ENCODE data around the gene ZBTB21.

The ZBTB21 gene

DNA sequence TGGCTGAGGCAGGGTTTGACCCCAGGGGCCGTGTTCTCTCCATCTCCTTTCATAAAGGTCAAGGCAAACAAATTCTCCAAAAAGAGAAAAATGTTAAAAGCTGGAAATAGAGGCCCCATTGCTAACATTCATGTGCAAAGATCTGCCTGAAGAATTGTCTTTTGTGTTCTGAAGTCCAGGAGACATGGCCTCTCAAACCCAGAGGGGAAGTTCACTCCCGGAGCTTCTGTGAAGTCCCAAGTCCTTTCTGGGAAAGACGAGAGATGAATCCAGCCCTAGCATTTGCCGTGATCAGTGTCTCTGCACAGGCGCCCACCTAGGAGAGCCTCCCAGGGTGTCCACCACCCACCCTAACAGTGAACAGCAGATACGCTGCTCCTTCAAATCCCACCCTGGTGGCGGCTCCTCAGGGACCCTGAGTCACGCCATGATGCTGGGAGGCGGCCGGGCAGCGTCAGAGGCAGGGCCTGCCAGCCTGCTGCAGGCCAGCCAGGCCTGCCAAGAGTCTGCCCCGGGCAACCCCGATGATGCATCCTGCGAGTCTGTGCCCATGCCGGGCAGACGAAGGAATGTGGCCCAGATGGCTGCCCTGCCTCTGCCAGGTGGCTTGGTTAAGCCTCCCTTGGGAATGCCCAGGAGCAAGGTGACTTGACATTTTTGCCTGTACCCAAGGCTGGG, 51.1 kb downstream of the ZBTB21 start:
- TF ChIP-seq, protein P1, sequence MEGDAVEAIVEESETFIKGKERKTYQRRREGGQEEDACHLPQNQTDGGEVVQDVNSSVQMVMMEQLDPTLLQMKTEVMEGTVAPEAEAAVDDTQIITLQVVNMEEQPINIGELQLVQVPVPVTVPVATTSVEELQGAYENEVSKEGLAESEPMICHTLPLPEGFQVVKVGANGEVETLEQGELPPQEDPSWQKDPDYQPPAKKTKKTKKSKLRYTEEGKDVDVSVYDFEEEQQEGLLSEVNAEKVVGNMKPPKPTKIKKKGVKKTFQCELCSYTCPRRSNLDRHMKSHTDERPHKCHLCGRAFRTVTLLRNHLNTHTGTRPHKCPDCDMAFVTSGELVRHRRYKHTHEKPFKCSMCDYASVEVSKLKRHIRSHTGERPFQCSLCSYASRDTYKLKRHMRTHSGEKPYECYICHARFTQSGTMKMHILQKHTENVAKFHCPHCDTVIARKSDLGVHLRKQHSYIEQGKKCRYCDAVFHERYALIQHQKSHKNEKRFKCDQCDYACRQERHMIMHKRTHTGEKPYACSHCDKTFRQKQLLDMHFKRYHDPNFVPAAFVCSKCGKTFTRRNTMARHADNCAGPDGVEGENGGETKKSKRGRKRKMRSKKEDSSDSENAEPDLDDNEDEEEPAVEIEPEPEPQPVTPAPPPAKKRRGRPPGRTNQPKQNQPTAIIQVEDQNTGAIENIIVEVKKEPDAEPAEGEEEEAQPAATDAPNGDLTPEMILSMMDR (IDR thresholded peaks at IDR 0.05; ENCODE audit: low read depth, low read length): no peak
- no peak for TF ChIP-seq EZH2phosphoT487 (IDR thresholded peaks at IDR 0.05; ENCODE audit: low read depth)
- H3K79me2 ChIP-seq (ENCODE audit: low read length): no peaks in the 10 kb centered on the region
- H3K36me3 ChIP-seq (replicated peaks; ENCODE audit: low read depth, low read length): no peaks in the 10 kb centered on the region
- H3K4me1 ChIP-seq (ENCODE audit: low read length): peaks cover 2% of the 10 kb centered on the region; the same call in 1 of the 2 replicates
- no peaks in the 10 kb centered on the region for H3K9me3 ChIP-seq (ENCODE audit: insufficient read depth, low read length)
- no peaks in the 10 kb centered on the region for H4K20me1 ChIP-seq (ENCODE audit: insufficient read depth, low read length)
- H3K4me2 ChIP-seq (ENCODE audit: low read length): no peak overlapping the region
- no peak overlapping the region for H2AFZ ChIP-seq (ENCODE audit: low read depth, low read length)
- H3K9ac ChIP-seq (ENCODE audit: low read length): no peak overlapping the region
- H3K27ac ChIP-seq (ENCODE audit: low read length): no peak overlapping the region
- H3K27me3 ChIP-seq (ENCODE audit: low read depth, low read length): 0 out of 2 replicates have a peak, but pooled peaks cover 6% of the 10 kb centered on the region
- H3K4me3 ChIP-seq (ENCODE audit: low read length): no peak overlapping the region

DNA sequence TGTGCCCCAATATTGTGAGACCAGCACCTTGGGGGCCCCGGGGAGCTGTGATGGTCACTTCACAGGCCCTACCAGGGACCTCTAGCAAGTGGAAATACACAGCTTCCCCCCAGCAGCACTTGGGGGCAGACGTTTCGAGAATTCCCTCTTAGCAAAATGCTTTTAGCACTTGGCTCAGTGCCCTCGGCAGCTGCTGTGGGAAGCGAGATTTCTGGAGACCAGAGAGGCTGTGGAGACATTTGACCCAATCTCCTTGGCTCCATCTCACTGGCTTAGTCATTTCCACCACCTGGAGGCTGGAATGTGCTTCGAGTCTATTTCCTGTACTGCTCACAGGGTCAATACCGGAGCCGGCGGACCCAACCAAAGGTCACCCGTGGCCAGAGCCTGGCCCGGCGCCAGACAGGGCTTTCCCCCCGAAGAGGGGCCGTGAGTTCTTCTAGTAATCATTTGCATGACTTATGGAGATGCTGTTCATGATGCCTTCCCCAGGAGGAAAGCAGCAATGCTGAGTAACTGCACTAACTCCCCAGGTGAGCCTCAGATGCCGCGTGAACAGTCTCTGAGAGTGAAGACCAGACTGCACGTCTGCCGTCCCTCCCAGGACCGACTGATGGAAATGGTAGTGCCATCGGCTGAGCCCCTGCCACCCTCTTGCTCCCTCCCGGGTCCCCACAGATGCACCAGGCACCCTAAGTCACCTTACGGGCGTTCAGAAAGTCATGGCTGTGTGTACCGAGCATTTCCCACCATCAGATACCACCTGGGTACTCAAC, 52.0 kb downstream of the ZBTB21 start:
- H3K4me1 ChIP-seq (ENCODE audit: low read length): peaks cover 2% of the 10 kb centered on the region; the same call in 1 of the 2 replicates
- H2AFZ ChIP-seq (ENCODE audit: low read depth, low read length): no peak overlapping the region
- H3K9ac ChIP-seq (ENCODE audit: low read length): no peak overlapping the region
- no peak overlapping the region for H3K27ac ChIP-seq (ENCODE audit: low read length)
- no peak overlapping the region for H3K4me2 ChIP-seq (ENCODE audit: low read length)
- no peaks in the 10 kb centered on the region for H4K20me1 ChIP-seq (ENCODE audit: insufficient read depth, low read length)
- no peaks in the 10 kb centered on the region for H3K36me3 ChIP-seq (replicated peaks; ENCODE audit: low read depth, low read length)
- H3K4me3 ChIP-seq (ENCODE audit: low read length): no peak overlapping the region
- no peak for TF ChIP-seq EZH2phosphoT487 (IDR thresholded peaks at IDR 0.05; ENCODE audit: low read depth)
- TF ChIP-seq, protein P1 (IDR thresholded peaks at IDR 0.05; ENCODE audit: low read depth, low read length): no peak
- H3K9me3 ChIP-seq (ENCODE audit: insufficient read depth, low read length): no peaks in the 10 kb centered on the region
- H3K27me3 ChIP-seq (ENCODE audit: low read depth, low read length): 0 out of 2 replicates have a peak, but pooled peaks cover 6% of the 10 kb centered on the region
- no peaks in the 10 kb centered on the region for H3K79me2 ChIP-seq (ENCODE audit: low read length)

DNA sequence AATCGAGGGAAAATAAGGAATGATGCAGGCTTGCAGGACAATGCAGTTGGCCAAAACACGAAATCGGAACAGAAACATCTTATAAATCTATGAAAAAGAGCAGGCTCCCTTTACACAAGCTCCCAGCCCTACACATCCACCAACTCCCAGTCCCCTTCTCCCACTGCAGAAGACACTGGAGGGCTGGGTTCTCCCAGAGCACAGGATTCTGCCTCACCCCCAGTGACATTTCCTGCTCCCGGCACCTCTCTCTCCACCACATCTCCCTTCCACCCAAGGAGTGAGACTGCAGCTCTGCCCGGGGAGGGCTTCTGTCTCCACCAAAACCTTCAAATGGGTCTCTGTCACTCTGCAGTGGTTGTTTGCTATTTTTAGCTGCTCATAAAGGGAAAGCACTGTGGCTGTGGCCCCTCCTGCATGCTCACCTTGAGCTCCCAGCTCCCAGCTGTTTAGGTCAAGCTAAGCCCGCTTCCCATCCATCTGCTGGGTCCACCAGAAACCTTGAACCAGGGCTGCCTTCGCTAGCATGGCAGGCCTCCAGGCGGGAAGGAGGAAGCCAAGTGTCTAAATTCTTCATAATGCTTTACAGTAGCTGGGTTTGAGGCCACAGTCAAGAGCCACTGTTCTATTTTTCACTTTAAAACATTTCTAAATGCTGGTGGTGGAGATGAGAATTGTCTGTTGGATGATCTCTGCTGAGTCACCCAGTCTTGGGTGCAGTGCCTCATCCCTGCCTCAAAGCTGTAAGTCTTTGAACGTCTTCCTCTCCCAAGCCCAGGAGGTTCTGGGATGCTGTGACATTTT, 53.0 kb downstream of the ZBTB21 start:
- no peak overlapping the region for H3K27ac ChIP-seq (ENCODE audit: low read length)
- H3K4me1 ChIP-seq (ENCODE audit: low read length): peaks cover 2% of the 10 kb centered on the region; the same call in 1 of the 2 replicates

More for the DNA sequence above, 53.0 kb downstream of the ZBTB21 start:
- H3K36me3 ChIP-seq (replicated peaks; ENCODE audit: low read depth, low read length): no peaks in the 10 kb centered on the region
- H3K27me3 ChIP-seq (ENCODE audit: low read depth, low read length): 0 out of 2 replicates have a peak, but pooled peaks cover 6% of the 10 kb centered on the region
- no peak overlapping the region for H2AFZ ChIP-seq (ENCODE audit: low read depth, low read length)
- no peak overlapping the region for H3K4me2 ChIP-seq (ENCODE audit: low read length)
- TF ChIP-seq EZH2phosphoT487 (IDR thresholded peaks at IDR 0.05; ENCODE audit: low read depth): no peak
- TF ChIP-seq, protein P1 (IDR thresholded peaks at IDR 0.05; ENCODE audit: low read depth, low read length): no peak
- H3K79me2 ChIP-seq (ENCODE audit: low read length): no peaks in the 10 kb centered on the region
- H4K20me1 ChIP-seq (ENCODE audit: insufficient read depth, low read length): no peaks in the 10 kb centered on the region
- H3K4me3 ChIP-seq (ENCODE audit: low read length): no peak overlapping the region
- no peak overlapping the region for H3K9ac ChIP-seq (ENCODE audit: low read length)
- H3K9me3 ChIP-seq (ENCODE audit: insufficient read depth, low read length): no peaks in the 10 kb centered on the region

All from OCI-LY3 (cell line).